ENCODE measurements around the gene RPP30. TPM values are rescaled to one million over a fixed set of nuclear protein-coding genes. Genes with fewer than 3 reads are reported as not detected.

RPP30 gene
- total and polyA plus RNA-seq, 2 of the 13 experiments (the other 11 are each of a cell fraction or from before 2014, with no cell fraction given): 27.1 to 65.0 TPM

DNA sequence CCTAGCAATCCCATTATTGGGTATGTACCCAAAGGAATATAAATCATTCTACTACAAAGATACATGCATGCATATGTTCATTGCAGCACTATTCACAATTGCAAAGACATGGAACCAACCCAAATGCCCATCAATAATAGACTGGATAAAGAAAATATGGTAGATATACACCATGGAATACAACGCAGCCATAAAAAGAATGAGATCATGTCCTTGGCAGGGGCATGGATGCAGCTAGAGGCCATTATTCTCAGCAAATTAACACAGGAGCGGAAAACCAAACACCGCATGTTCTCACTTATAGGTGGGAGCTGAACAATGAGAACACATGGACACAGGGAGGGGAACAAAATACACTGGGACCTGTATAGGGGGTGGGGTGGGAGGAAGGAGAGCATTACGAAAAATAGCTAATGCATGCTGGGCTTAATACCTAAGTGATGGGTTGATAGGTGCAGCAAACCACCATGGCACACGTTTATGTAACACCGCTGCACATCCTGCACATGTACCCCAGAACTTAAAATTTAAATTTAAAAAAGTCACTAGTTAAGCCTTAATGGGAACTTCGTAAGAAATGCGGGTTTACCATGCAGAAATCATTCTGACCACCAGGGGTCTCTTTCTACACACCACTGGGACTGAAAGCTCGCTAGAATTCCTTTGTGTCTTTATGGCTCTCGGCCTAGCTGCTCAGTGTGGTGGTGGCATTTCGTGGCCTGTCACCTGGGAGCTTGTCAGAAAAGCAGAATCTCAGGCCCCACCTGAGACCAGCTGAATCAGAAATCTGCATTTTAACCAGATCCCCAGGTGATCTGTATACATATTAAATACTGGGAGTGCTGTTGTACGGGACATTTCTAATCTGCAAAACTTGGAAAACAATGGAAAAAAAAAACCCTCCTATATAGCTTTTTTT is 39.6 kb downstream of the RPP30 start (continued):
- 0 out of 2 replicates have a peak, but pooled peaks have one; percentile 15 for TF ChIP-seq ELF3 (CRISPR knock-in tag; IDR thresholded peaks at IDR 0.05)
- peak; percentile 97 for TF ChIP-seq SMC3 (IDR thresholded peaks at IDR 0.05; ENCODE audit: low read length)
- no peak for TF ChIP-seq ZSCAN31 (CRISPR knock-in tag; IDR thresholded peaks at IDR 0.05; ENCODE audit: low read depth)
- TF ChIP-seq MTA3 (CRISPR knock-in tag; IDR thresholded peaks at IDR 0.05): no peak
- TF ChIP-seq, protein P1, sequence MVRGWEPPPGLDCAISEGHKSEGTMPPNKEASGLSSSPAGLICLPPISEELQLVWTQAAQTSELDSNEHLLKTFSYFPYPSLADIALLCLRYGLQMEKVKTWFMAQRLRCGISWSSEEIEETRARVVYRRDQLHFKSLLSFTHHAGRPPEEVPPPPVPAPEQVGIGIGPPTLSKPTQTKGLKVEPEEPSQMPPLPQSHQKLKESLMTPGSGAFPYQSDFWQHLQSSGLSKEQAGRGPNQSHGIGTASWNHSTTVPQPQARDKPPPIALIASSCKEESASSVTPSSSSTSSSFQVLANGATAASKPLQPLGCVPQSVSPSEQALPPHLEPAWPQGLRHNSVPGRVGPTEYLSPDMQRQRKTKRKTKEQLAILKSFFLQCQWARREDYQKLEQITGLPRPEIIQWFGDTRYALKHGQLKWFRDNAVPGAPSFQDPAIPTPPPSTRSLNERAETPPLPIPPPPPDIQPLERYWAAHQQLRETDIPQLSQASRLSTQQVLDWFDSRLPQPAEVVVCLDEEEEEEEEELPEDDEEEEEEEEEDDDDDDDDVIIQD (CRISPR knock-in tag; IDR thresholded peaks at IDR 0.05; ENCODE audit: low read depth): 0 out of 2 replicates have a peak, but pooled peaks have one; percentile 47
- TF ChIP-seq, protein P2, sequence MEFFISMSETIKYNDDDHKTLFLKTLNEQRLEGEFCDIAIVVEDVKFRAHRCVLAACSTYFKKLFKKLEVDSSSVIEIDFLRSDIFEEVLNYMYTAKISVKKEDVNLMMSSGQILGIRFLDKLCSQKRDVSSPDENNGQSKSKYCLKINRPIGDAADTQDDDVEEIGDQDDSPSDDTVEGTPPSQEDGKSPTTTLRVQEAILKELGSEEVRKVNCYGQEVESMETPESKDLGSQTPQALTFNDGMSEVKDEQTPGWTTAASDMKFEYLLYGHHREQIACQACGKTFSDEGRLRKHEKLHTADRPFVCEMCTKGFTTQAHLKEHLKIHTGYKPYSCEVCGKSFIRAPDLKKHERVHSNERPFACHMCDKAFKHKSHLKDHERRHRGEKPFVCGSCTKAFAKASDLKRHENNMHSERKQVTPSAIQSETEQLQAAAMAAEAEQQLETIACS (CRISPR knock-in tag; IDR thresholded peaks at IDR 0.05): no peak
- TF ChIP-seq MED1 (CRISPR knock-in tag; IDR thresholded peaks at IDR 0.05): 0 out of 2 replicates have a peak, but pooled peaks have one; percentile 28
- TF ChIP-seq KAT8 (CRISPR knock-in tag; IDR thresholded peaks at IDR 0.05): peak; percentile 27; the same call in 1 of the 2 replicates
- peak; percentile 35 for TF ChIP-seq TBL1XR1 (IDR thresholded peaks at IDR 0.05; ENCODE audit: borderline replicate concordance, low read length, partially characterized antibody)
- TF ChIP-seq ZNF251 (CRISPR knock-in tag; IDR thresholded peaks at IDR 0.05): no peak
- TF ChIP-seq TEAD3 (CRISPR knock-in tag; optimal IDR thresholded peaks at IDR 0.05; ENCODE audit: borderline replicate concordance): peak; percentile 72
- TF ChIP-seq TCF12 (IDR thresholded peaks at IDR 0.05): no peak
- no peak for TF ChIP-seq TCF12 (CRISPR knock-in tag; IDR thresholded peaks at IDR 0.05)
- TF ChIP-seq HHEX (CRISPR knock-in tag; IDR thresholded peaks at IDR 0.05): no peak
- no peak for TF ChIP-seq HNRNPH1 (optimal IDR thresholded peaks at IDR 0.05; ENCODE audit: low read depth, low read length)
- TF ChIP-seq, protein P3, sequence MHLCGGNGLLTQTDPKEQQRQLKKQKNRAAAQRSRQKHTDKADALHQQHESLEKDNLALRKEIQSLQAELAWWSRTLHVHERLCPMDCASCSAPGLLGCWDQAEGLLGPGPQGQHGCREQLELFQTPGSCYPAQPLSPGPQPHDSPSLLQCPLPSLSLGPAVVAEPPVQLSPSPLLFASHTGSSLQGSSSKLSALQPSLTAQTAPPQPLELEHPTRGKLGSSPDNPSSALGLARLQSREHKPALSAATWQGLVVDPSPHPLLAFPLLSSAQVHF (CRISPR knock-in tag; IDR thresholded peaks at IDR 0.05): no peak
- TF ChIP-seq BHLHE40 (IDR thresholded peaks at IDR 0.05; ENCODE audit: low read length): no peak
- TF ChIP-seq MXD4 (CRISPR knock-in tag; IDR thresholded peaks at IDR 0.05): no peak
- TF ChIP-seq ERF (CRISPR knock-in tag; IDR thresholded peaks at IDR 0.05): peak; percentile 83
- TF ChIP-seq MIXL1 (CRISPR knock-in tag; IDR thresholded peaks at IDR 0.05): 0 out of 2 replicates have a peak, but pooled peaks have one; percentile 36
- TF ChIP-seq NFE2 (CRISPR knock-in tag; IDR thresholded peaks at IDR 0.05): no peak
- no peak for TF ChIP-seq ZNF672 (CRISPR knock-in tag; IDR thresholded peaks at IDR 0.05)
- TF ChIP-seq ZC3H13 (CRISPR knock-in tag; IDR thresholded peaks at IDR 0.05): no peak
- 0 out of 2 replicates have a peak, but pooled peaks have one; percentile 16 for TF ChIP-seq SMAD3 (CRISPR knock-in tag; IDR thresholded peaks at IDR 0.05)
- TF ChIP-seq ZBTB38 (CRISPR knock-in tag; IDR thresholded peaks at IDR 0.05): no peak
- TF ChIP-seq ZNF101 (CRISPR knock-in tag; IDR thresholded peaks at IDR 0.05; ENCODE audit: borderline replicate concordance, low read depth): no peak
- peak; percentile 27; the same call in 1 of the 2 replicates for TF ChIP-seq FOXA3 (CRISPR knock-in tag; IDR thresholded peaks at IDR 0.05)
- peak; percentile 30; the same call in 1 of the 2 replicates for TF ChIP-seq KDM2A (CRISPR knock-in tag; IDR thresholded peaks at IDR 0.05; ENCODE audit: borderline replicate concordance, low read depth)
- no peak for TF ChIP-seq ZNF354B (CRISPR knock-in tag; IDR thresholded peaks at IDR 0.05)
- TF ChIP-seq ZNF225 (CRISPR knock-in tag; IDR thresholded peaks at IDR 0.05): no peak

Data from HepG2 (cell line).